ENCODE results near the gene PRCP. TPM values are rescaled to one million over a fixed set of nuclear protein-coding genes. Genes with fewer than 3 reads are reported as not detected.

PRCP gene
- total RNA-seq, 1 donor from 2014 or later = 55.5 TPM

DNA sequence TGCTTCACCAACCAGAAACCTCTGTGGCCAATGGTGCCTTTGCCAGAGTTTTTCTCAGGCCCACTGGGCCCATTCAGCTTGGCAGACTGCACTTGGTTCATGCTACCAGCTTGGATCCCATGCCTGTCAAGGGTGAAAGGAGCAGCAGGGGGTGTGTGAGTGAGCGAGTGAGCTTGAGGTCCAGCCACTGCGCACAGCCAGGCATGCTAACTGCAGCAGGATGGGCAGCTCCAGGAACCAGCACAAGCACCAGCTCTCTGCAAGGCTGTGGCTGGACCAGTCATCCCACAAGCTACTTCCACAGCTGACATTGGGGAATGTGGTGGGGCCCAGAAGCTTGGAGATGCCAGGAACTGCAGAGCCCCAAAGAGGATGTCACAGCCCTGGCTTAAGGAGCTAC is 42.1 kb upstream of the PRCP start:
- H3K36me3 Mint-ChIP-seq (ENCODE audit: unreplicated experiment) = no peaks in the 10 kb centered on the region
- no peaks in the 10 kb centered on the region for H3K27me3 Mint-ChIP-seq (ENCODE audit: unreplicated experiment)
- no peak overlapping the region for H3K27ac Mint-ChIP-seq (ENCODE audit: unreplicated experiment)
- TF ChIP-seq, protein P1, sequence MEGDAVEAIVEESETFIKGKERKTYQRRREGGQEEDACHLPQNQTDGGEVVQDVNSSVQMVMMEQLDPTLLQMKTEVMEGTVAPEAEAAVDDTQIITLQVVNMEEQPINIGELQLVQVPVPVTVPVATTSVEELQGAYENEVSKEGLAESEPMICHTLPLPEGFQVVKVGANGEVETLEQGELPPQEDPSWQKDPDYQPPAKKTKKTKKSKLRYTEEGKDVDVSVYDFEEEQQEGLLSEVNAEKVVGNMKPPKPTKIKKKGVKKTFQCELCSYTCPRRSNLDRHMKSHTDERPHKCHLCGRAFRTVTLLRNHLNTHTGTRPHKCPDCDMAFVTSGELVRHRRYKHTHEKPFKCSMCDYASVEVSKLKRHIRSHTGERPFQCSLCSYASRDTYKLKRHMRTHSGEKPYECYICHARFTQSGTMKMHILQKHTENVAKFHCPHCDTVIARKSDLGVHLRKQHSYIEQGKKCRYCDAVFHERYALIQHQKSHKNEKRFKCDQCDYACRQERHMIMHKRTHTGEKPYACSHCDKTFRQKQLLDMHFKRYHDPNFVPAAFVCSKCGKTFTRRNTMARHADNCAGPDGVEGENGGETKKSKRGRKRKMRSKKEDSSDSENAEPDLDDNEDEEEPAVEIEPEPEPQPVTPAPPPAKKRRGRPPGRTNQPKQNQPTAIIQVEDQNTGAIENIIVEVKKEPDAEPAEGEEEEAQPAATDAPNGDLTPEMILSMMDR (IDR thresholded peaks at IDR 0.05) = no peak
- H3K9me3 Mint-ChIP-seq (ENCODE audit: unreplicated experiment) = peaks cover 9% of the 10 kb centered on the region
- no peak for DNase-seq (ENCODE audit: extremely low spot score, unreplicated experiment)
- H3K4me1 Mint-ChIP-seq (ENCODE audit: unreplicated experiment) = no peaks in the 10 kb centered on the region
- H3K4me3 Mint-ChIP-seq (ENCODE audit: unreplicated experiment) = no peak overlapping the region

DNA sequence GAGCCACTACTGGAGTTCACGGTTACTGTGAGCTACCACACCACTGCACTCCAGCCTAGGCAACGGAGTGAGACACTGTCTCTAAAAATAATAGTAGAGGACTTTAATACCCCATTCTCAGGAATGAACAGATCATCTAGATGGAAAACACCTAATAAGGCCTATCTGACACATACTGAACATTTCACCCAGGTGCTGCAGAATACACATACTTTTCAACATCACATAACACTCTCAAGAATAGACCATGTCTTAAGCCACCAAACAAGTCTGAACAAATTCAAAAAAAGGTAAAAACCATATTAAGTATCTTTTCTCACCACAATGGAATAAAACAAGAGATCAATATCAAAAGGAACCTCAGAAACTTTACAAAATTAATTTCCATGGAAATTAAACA is 39.2 kb upstream of the PRCP start:
- H3K4me3 Mint-ChIP-seq (ENCODE audit: unreplicated experiment) = no peak overlapping the region
- H3K4me1 Mint-ChIP-seq (ENCODE audit: unreplicated experiment) = no peaks in the 10 kb centered on the region
- H3K27me3 Mint-ChIP-seq (ENCODE audit: unreplicated experiment) = no peaks in the 10 kb centered on the region
- no peak for DNase-seq (ENCODE audit: extremely low spot score, unreplicated experiment)
- H3K9me3 Mint-ChIP-seq (ENCODE audit: unreplicated experiment) = peaks cover 9% of the 10 kb centered on the region
- TF ChIP-seq, protein P1 (IDR thresholded peaks at IDR 0.05) = no peak
- H3K27ac Mint-ChIP-seq (ENCODE audit: unreplicated experiment) = no peak overlapping the region
- H3K36me3 Mint-ChIP-seq (ENCODE audit: unreplicated experiment) = no peaks in the 10 kb centered on the region

DNA sequence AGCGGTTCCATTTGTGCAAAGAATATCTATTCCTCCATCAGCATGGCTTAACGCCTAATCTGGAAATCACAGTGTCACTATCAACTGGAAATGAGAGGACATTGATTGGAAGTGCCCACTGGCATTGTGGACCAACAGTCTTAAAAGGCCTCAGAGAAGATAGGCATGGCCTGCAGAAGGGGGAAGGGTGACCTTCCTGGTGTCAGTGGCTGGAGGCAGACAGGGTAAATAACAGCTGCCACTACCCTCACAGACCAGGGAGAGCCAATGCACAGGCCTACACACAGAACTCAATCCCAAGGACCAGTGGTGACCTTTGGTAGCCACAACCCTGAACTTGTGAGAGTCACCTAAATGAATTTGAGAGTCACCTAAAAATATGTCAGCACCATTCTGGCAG is 37.3 kb upstream of the PRCP start:
- TF ChIP-seq, protein P1 (IDR thresholded peaks at IDR 0.05) = no peak
- Mint-ChIP-seq H3K27ac (ENCODE audit: unreplicated experiment) (no peak overlapping the region), H3K36me3 (ENCODE audit: unreplicated experiment) (peaks cover 2% of the 10 kb centered on the region), H3K4me1 (ENCODE audit: unreplicated experiment) (no peaks in the 10 kb centered on the region), H3K27me3 (ENCODE audit: unreplicated experiment) (no peaks in the 10 kb centered on the region), H3K9me3 (ENCODE audit: unreplicated experiment) (peaks cover 9% of the 10 kb centered on the region), H3K4me3 (ENCODE audit: unreplicated experiment) (no peak overlapping the region)
- no peak for DNase-seq (ENCODE audit: extremely low spot score, unreplicated experiment)

DNA sequence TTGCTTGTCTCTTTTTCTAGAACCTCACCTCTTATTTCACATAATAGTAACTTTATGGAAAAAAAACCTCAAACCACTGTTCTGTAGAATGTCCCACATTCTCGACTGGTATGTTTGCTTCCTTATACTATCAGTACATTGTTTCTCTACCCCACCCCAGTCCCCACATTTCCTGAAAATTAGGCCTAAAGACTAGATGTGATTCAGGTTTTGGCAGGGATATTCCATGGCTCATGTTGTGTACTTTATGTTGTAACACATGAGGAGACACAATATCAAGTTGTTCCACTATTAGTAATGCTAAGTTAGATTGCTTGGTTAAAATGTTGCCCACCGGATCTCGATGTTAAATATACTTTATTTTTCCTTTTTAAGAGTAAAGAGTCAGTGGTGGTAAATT is 36.0 kb upstream of the PRCP start:
- no peak for DNase-seq (ENCODE audit: extremely low spot score, unreplicated experiment)
- no peaks in the 10 kb centered on the region for H3K27me3 Mint-ChIP-seq (ENCODE audit: unreplicated experiment)
- TF ChIP-seq, protein P1 (IDR thresholded peaks at IDR 0.05) = no peak
- peaks cover 2% of the 10 kb centered on the region for H3K36me3 Mint-ChIP-seq (ENCODE audit: unreplicated experiment)
- H3K9me3 Mint-ChIP-seq (ENCODE audit: unreplicated experiment) = peaks cover 7% of the 10 kb centered on the region
- H3K4me1 Mint-ChIP-seq (ENCODE audit: unreplicated experiment) = no peaks in the 10 kb centered on the region
- H3K27ac Mint-ChIP-seq (ENCODE audit: unreplicated experiment) = no peak overlapping the region
- H3K4me3 Mint-ChIP-seq (ENCODE audit: unreplicated experiment) = no peak overlapping the region

DNA sequence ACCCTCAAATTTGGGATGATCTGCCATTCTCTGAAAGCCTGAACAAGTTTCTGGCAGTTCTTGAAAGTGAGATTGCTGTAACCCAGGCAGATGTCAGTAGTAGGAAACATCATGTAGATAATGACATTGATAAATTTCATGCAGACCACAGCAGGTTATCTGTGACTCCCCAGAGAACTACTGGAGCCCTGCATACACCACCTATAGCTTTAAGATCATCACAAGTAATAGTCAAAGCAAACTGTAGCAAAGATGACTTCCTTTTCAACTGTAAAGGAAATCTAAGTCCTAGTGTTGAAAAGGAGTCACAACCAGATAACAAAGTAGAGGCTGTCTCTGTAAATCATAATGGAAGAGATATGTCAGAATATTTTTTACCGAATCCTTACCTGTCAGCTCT is 32.3 kb upstream of the PRCP start:
- no peak overlapping the region for H3K4me3 Mint-ChIP-seq (ENCODE audit: unreplicated experiment)
- TF ChIP-seq, protein P1 (IDR thresholded peaks at IDR 0.05) = no peak
- H3K36me3 Mint-ChIP-seq (ENCODE audit: unreplicated experiment) = peaks cover 2% of the 10 kb centered on the region
- peaks cover under 1% of the 10 kb centered on the region for H3K4me1 Mint-ChIP-seq (ENCODE audit: unreplicated experiment)
- no peaks in the 10 kb centered on the region for H3K9me3 Mint-ChIP-seq (ENCODE audit: unreplicated experiment)
- no peak overlapping the region for H3K27ac Mint-ChIP-seq (ENCODE audit: unreplicated experiment)
- DNase-seq (ENCODE audit: extremely low spot score, unreplicated experiment) = no peak
- H3K27me3 Mint-ChIP-seq (ENCODE audit: unreplicated experiment) = no peaks in the 10 kb centered on the region

All from osteocyte (in vitro differentiated cells).